Heart right ventricle (tissue), 16 donors: ENCODE results near the gene PCYOX1L. TPM values are rescaled to one million over a fixed set of nuclear protein-coding genes. Genes with fewer than 3 reads are reported as not detected.

Experiments
- ATAC-seq, 8 donors: fragments of 200-7000 bp; cut with Tn5 transposase; one replicate each; pipeline ENCODE4 v1.9.1; 2020; ENCODE audit warnings: mild to moderate bottlenecking in 8 of 8, moderate library complexity in 8 of 8, moderate number of reproducible peaks in 1 of 8
- DNase-seq, 2 donors: peaks; one replicate each; pipeline ENCODE4 v3.0.0-alpha.2; 2020
- H3K27ac ChIP-seq, 10 donors: fragments of 200-600 bp; sonication (generic) in 2 of 10; one replicate each; pipeline versions ENCODE4 v1.5.0 to v1.8.0; 2020 to 2022; ENCODE audit warnings: mild to moderate bottlenecking in 3 of 10
- H3K27me3 ChIP-seq, 7 donors: fragments of 200-600 bp; one replicate each; pipeline ENCODE4 v1.8.0; 2021 to 2022; ENCODE audit warnings: mild to moderate bottlenecking in 2 of 7
- H3K36me3 ChIP-seq, 9 donors: fragments of 200-600 bp; sonication (generic) in 1 of 9; one replicate each; pipeline versions ENCODE4 v1.5.0 to v1.8.0; 2020 to 2022; ENCODE audit warnings: mild to moderate bottlenecking in 2 of 9
- H3K4me1 ChIP-seq, 9 donors: fragments of 200-600 bp; sonication (generic) in 1 of 9; one replicate each; pipeline versions ENCODE4 v1.5.0 to v1.8.0; 2020 to 2022; ENCODE audit warnings: mild to moderate bottlenecking in 4 of 9
- H3K4me3 ChIP-seq, 10 donors: fragments of 200-600 bp; sonication (generic) in 2 of 10; one replicate each; pipeline versions ENCODE4 v1.5.0 to v1.8.0; 2020 to 2022; ENCODE audit warnings: mild to moderate bottlenecking in 7 of 10, moderate library complexity in 2 of 10
- H3K9me3 ChIP-seq, 11 donors: fragments of 200-600 bp in 10 of 11; sonication (generic) in 2 of 11; one replicate each; pipeline versions ENCODE4 v1.5.0 to v1.8.0; 2013 to 2022; ENCODE audit warnings: mild to moderate bottlenecking in 2 of 11, control low read depth in 1 of 11, moderate library complexity in 1 of 11
- CTCF ChIP-seq, 9 donors: fragments of 200-600 bp; sonication (generic) in 2 of 9; IDR thresholded peaks; one replicate each; pipeline versions ENCODE4 v1.5.0 to v1.8.0; 2021 to 2022; ENCODE audit warnings: antibody characterized with exemption in 9 of 9, mild to moderate bottlenecking in 5 of 9, moderate library complexity in 1 of 9
- WGBS, 2 donors: extraction: QIAGEN DNeasy Blood & Tissue Kit; methylation state at CpG; one replicate each; pipeline ENCODE4 v1.1.7; 2013; ENCODE audit warnings: inconsistent platforms in 1 of 2; 5-methylcytosine and 5-hydroxymethylcytosine counted together
- intact Hi-C, 10 donors: fragments of 100-400 bp; cut with DNase I; formaldehyde crosslinking; loops; one replicate each; pipeline versions ENCODE4 v1.11.1 to v1.14.2; 2022
- polyA plus RNA-seq, 2 donors: library from polyadenylated mRNA; stranded (reverse); fragments of 200-250 nt; gene quantifications; one replicate each; pipeline ENCODE4 v1.2.3, GENCODE V29; 2013
- total RNA-seq, 10 donors: library from RNA; stranded (reverse); fragmentation: NEBNext Ultra II Directional in 3 of 10; extraction: Animal tissue kit (Norgen Biotek cat#: 25700) in 3 of 10; gene quantifications; one replicate each; pipeline versions ENCODE4 v1.2.1 to v1.2.4, GENCODE V29; 2021 to 2023
- donor health status: Arrhythmogenic right ventricular cardiomyopathy.
- donor health status: ischemic (EF 13 %, LVEDD 7.1; RV severe dilation, severe dysfunction).
- donor health status: healthy with polysubstance abuse.
- donor health status: DM: no; HTN: yes; CAD: no.
- donor health status: DM: no; HTN: no; CAD: no.
- donor health status: ischemic (EF 25% LVEDD 6.9; RV normal size, moderate dysfunction).
- donor health status: ischemic (EF 25% LVEDD 5.7; RV mildly dilated, moderate dysfunction).
- donor health status: healthy.
- donor health status: DM: yes; HTN: yes; CAD: no.
- donor health status: Ischemic cardiomyopathy.
- donor health status: ischemic (EF 35%, LVEDD 5.7; RV mildly dilated, moderate dysfunction).
- donor health status: nonischemic (EF 11% LVEDD 7.7; RV severe dilation, severe dysfunction).
- donor health status: DM: yes; HTN: yes; CAD: no.
- donor health status: PGD.
- donor health status: ischemic (EF 29% LVEDD 5.4; RV normal size, mild dysfunction).
- donor health status: nonischemic (EF 23%, LVEDD 6.1; RV moderate dilation, normal function).

Gene PCYOX1L
- total and polyA plus RNA-seq, 12 donors = 2.6 to 6.2 (median 4.4) TPM

- WGBS, 2 donors = 68 to 69% methylated on average over 9 of the region's 9 CpGs
Measured at GRCh38 chr5:149417711-149418368, 60.0 kb downstream of the PCYOX1L start.

GRCh38 chr5:149418910-149419531 lies 61.2 kb downstream of the PCYOX1L start:
- peak overlapping the region; percentile 81 to 99 (median 90) for H3K27ac ChIP-seq
- no peaks in the 10 kb centered on the region for H3K27me3 ChIP-seq
- DNase-seq (no peak), ATAC-seq (no peak)
- no peaks in the 10 kb centered on the region for H3K9me3 ChIP-seq
- 54 to 58% methylated on average over 6 of the region's 6 CpGs for WGBS, 2 donors
- peak overlapping the region in 1 of 10 donors; percentile 5 for H3K4me3 ChIP-seq
- intact Hi-C loops = no loop called here
- peaks cover 25 to 100% (median 86%) of the 10 kb centered on the region in 9 donors for H3K4me1 ChIP-seq
- TF ChIP-seq CTCF (IDR thresholded peaks at IDR 0.05) = peak in 1 of 9 donors; percentile 4
- H3K36me3 ChIP-seq = peaks cover 0 to 20% (median 0%) of the 10 kb centered on the region in 9 donors

More at GRCh38 chr5:149417711-149418368, 60.0 kb downstream of the PCYOX1L start:
- intact Hi-C loops = no loop called here
- Histone ChIP-seq H3K4me3 (peak overlapping the region in 4 of 10 donors; percentile 1 to 9 (median 4)), H3K27me3 (no peaks in the 10 kb centered on the region), H3K36me3 (peaks cover 0 to 20% (median 0%) of the 10 kb centered on the region in 9 donors), H3K27ac (peak overlapping the region in 9 of 10 donors; percentile 71 to 99 (median 91)), H3K4me1 (peaks cover 23 to 100% (median 83%) of the 10 kb centered on the region in 9 donors), H3K9me3 (no peaks in the 10 kb centered on the region)
- TF ChIP-seq CTCF (IDR thresholded peaks at IDR 0.05) = no peak
- ATAC-seq (no peak), DNase-seq (peak in 1 of 2 donors; percentile 9)

Other genes with a start within 250 kb of the PCYOX1L start
- gene ABLIM3, start 216.6 kb upstream of the PCYOX1L start, total RNA-seq = 100 to 1,000 TPM in 7 of 10 donors, 10 to 100 TPM in 3; 66.8 to 189 (median 106) TPM
- gene ABLIM3, start 216.6 kb upstream of the PCYOX1L start, polyA plus RNA-seq = 10 to 100 TPM; 53.6 to 54.1 TPM
- 10 to 100 TPM; 30.3 to 61.6 (median 47.2) TPM for gene AFAP1L1, start 86.2 kb upstream of the PCYOX1L start, total RNA-seq
- gene AFAP1L1, start 86.2 kb upstream of the PCYOX1L start, polyA plus RNA-seq = 10 to 100 TPM; 35.6 to 35.9 TPM
- 10 to 100 TPM in 6 of 10 donors, 1 to 10 TPM in 4; 8.1 to 13.4 (median 10.2) TPM for gene GRPEL2, start 12.5 kb upstream of the PCYOX1L start, total RNA-seq
- gene GRPEL2, start 12.5 kb upstream of the PCYOX1L start, polyA plus RNA-seq = 1 to 10 TPM; 4.8 to 9.5 TPM
- gene IL17B, start 21.2 kb downstream of the PCYOX1L start, total RNA-seq = under 1 TPM in 2 of 10 donors, not detected in 8; 0.44 to 0.83 TPM
- under 1 TPM in 1 of 2 donors, not detected in 1; 0.57 TPM for gene IL17B, start 21.2 kb downstream of the PCYOX1L start, polyA plus RNA-seq
- gene CSNK1A1, start 193.4 kb downstream of the PCYOX1L start, total RNA-seq = 100 to 1,000 TPM; 174 to 363 (median 224) TPM
- gene CSNK1A1, start 193.4 kb downstream of the PCYOX1L start, polyA plus RNA-seq = 10 to 100 TPM; 47.9 to 76.0 TPM
- 10 to 100 TPM; 13.1 to 31.8 (median 18.3) TPM for gene ARHGEF37, start 223.5 kb downstream of the PCYOX1L start, total RNA-seq
- gene ARHGEF37, start 223.5 kb downstream of the PCYOX1L start, polyA plus RNA-seq = 10 to 100 TPM in 1 of 2 donors, 1 to 10 TPM in 1; 4.5 to 10.1 TPM